IPS DF 4.7 (cell line): Measurements from ENCODE around the gene ZNF521.

Source experiments
- DNase-seq: peaks from one replicate; pipeline ENCODE4 v3.0.0-alpha.2; 2013; ENCODE audit warnings: low spot score; ENCODE audit errors: extremely low read depth

ZNF521 gene

DNA sequence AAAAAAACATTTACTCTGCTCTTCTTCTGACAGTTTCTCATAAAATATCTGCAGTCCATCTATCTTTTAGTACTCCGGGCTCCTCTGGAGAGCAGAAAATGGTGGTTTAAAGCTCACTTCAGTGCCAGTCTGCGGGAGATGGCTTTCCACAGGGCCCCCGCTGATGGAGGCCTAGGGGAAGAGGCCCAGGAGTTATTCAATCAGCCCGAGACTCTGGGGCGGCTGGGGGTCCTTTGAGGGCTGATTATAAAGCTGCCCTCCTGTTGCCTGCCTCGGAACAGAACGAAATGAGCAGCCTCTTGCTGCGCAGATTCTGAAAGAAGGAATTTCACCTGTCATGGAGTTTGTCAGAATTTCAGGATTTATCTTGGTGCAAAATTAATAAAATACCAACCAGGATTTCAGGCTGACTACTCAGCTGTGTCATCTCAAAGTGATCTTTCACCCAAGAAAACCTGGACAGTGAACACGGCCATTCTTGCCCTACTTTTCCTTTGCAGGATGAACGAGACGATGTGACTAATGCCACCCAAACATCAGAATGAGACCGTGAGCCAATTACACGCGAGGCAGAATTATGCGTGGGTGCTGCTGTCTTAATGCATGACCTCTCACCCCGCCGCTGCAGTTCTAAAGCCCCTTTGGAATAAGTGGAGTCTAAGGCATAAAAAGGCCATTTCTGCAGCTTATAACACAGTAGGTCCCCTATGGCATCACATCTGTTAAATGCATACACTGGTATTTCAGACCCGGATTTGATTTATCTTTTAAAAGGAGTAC lies 273.8 kb downstream of the ZNF521 start:
- no peak for DNase-seq

DNA sequence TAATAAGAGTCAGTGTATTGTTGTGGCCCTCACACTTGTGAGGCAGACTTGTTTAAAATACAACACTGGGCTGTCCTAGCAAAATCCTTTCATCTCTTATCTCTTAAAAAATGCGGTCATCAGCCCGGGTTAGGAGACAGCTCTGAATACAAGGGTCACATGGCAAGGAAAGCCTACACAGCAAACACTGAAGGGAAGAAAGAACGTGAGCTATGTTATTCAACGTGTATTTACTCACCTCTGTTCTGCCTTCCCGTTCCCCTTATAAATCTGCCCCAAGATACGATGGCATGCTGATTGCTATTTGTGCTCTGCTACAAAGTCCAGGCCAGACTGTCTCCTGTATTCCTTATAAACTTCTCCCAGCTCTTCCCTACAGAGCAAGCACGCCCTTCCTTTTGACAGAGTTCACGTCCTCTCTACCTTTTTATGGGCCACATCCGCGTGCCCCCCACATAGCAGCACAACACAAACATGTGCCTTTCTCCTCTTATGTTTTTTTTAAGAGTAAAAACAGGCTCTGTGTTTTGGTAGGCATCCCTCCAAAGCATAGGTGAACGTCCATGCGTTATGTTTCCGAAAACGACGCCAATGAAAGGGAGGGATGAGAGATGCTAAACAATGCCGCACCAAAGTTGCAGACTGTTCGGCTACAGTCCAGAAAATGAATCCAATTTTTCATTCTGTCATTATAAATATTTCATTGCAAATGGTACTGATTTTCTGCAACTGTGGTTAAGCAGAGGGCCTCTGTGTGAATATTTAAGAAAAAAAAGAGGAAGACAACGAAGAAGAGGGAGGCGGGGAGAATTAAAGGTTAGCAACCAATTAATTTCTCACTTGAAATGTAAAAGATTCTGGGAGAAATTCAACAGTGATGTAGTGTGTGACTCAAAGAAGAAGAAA lies 274.7 kb downstream of the ZNF521 start:
- DNase-seq: no peak

DNA sequence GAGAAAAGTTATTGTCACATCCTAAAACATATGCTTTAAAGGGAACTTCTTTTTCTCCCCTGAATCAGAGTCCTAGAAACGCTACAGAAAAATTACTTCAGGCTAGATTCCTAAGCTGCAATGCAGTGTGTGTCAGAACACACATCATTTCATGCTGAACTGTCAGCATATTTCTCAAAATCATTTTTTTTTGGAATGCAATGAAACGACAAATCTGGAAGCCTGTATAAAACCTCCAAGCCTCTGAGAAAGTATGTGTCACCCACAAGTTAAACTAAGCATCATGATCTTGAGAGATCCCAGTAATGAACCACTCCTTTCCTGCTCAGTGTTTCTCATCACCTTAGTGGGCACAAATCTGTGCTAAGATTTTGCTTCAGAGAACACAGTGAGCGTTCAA lies 276.2 kb downstream of the ZNF521 start:
- DNase-seq: no peak

GRCh38 chr18:25075331-25075730 lies 276.6 kb downstream of the ZNF521 start:
- no peak for DNase-seq

- no peak for DNase-seq
These were observed 277.0 kb downstream of the ZNF521 start for GRCh38 chr18:25074925-25075324.

- no peak for DNase-seq
These were observed 279.8 kb downstream of the ZNF521 start for GRCh38 chr18:25072205-25072604.

GRCh38 chr18:25067275-25068025 lies 284.5 kb downstream of the ZNF521 start:
- no peak for DNase-seq

GRCh38 chr18:25066516-25066915 lies 285.4 kb downstream of the ZNF521 start:
- no peak for DNase-seq

GRCh38 chr18:25062720-25063119 lies 289.2 kb downstream of the ZNF521 start:
- no peak for DNase-seq

GRCh38 chr18:25061395-25061794 lies 290.6 kb downstream of the ZNF521 start:
- DNase-seq: no peak

DNA sequence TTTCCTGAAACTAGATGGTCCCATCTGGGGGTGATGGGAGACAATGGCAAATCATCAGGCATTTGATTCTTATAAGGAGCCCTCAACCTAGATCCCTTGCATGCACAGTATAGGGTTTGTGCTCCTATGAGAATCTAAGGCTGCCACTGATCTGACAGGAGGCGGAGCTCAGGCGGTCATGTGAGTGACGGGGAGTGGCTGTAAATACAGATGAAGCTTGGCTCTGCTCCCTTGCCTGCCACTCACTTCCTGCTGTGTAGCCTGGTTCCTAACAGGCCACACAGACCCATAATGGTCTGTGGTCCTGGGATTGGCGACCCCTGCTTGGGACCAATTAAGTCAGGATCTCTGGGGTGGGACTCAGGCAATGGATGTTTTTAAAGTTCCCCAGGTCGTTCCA lies 293.4 kb downstream of the ZNF521 start:
- DNase-seq: no peak

DNA sequence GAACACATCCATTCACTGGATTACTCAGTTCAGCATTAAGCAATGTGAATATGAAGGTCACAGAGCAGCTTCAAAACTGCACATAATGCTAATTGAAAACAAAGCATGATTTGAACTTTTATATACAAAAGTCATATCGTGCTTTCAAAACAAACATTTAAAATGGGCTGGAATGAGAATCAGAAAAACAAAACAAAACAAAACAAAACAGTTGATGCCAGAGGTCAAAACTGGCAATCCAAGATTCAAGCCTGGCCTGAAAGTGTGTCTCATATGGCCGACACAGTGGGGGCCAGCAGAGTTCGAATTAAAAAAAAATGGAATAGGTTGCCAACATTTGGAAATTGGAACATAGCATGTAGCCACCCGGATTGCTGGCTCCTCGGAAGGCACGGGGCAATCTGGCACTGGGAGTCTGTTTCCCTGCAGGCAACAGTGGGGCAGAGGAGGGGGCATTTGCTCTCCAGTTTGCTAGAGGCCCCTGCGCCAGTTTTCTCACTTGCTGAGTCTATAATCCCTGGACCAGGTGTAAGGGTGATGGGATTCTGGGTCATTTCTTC lies 294.4 kb downstream of the ZNF521 start:
- no peak for DNase-seq

GRCh38 chr18:25056429-25056828 lies 295.5 kb downstream of the ZNF521 start:
- DNase-seq: no peak

DNA sequence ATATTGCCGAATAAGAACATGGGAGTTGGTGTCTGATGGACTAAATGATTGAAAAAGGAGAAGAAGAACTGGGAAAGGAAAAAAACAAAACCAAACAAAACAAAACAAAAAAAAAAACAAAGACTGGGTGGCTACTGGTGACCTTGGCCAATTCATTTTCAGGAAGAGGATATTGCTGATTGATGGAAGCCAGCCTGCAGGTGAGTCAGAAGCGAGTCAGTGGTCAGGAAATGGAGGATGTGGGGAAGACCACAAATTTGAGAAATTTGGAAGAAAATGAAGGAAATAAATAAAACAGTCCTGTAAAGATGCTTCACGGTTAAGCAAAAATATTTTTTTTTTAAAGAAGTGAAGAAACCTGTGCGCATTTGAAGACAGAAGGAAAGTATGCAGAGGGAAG lies 296.9 kb downstream of the ZNF521 start:
- DNase-seq: no peak

DNA sequence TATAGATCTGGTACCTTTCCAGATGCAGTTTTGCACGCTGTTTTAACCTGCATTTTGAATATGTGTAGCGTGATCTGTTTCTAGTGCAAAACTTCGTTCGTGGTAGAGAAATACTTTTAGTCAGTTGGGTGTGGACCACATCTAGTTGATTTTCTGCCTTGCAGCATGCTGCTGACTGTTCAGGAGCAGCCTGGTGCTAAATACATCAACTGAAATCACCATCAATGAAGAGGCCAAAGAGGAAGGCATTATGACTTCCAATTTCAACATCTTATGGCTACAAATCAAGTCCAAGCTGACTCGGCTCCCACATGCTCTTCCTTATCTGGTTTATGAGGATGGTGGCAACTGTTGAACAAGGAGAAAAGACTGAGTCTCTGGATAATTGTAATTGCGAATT lies 298.5 kb downstream of the ZNF521 start:
- no peak for DNase-seq

GRCh38 chr18:25052511-25052921 lies 299.4 kb downstream of the ZNF521 start:
- no peak for DNase-seq

DNA sequence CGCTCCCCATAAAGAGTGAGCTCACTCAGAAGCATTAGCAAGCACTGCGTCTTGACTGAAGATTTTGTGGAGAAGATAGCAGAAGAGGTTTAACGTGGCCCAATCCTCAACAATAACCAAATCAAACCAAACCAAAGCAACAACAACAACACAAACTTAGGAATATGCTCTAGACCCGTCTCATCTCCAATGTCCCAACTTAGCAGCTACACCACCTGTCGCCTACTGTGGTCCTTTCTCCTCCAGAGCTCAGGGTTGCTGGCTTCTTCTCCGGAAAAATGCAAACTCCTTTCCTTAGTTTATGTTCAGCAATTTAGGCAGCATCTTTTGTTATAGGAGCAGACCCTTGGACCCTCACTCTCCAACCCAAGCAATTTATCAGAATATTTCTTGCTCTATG lies 301.4 kb downstream of the ZNF521 start:
- no peak for DNase-seq

DNA sequence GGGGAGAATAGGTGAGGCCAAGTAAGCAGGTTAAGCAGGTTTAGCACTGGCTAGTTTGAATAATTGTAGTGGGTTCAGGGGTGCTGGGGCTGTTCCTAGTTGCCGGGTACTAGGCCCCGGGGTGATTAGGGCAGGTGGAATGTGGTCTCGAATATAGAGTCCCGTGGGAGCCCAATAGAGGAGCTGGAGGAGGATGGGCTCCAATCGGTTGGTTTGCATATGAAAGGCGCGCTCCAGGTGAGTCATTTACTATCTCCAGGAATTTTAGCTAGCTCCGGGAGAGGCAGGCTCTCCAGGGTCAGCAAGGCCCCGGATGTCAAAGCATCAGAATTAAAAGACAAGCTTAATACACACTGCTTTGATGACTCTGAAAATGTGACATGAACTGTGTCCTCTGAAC lies 304.0 kb downstream of the ZNF521 start:
- peak; percentile 56 for DNase-seq

DNA sequence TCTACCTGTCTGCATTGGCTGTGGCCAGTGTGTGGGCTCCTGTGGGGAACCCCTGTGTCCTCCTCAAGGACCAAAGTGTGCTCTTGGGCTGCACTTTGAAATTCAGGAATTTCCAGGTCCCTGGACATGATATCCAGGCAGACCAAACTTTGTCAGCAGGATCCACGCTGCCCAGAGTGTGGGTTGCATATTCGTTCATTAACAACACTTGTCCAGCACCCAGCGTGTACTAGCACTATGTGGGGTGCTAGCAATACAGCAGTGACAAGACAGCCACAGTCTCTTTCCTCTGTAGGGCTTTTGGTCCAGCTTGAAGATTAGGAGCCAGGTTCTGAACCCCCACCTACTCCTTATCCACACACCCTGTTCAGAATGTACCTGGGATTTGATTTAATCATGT lies 304.5 kb downstream of the ZNF521 start:
- DNase-seq: no peak

DNA sequence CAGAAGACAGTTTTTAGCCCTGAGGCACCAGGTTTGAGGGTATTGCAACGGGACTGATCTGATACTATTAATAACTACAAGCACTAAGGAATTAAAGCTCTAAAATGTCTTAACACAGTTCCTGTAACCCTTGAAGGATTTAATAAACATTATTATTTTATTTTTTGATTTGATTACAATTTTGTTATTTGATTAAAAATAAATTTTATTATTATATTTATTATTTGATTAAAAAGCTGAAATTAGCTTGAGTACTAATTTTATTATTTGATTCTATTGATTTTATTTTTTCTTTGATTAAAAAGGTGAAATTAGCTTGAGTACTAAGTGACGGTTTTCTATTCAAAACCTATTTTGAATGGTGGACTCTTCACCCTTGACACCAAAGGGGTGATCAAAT lies 307.3 kb downstream of the ZNF521 start:
- DNase-seq: no peak

DNA sequence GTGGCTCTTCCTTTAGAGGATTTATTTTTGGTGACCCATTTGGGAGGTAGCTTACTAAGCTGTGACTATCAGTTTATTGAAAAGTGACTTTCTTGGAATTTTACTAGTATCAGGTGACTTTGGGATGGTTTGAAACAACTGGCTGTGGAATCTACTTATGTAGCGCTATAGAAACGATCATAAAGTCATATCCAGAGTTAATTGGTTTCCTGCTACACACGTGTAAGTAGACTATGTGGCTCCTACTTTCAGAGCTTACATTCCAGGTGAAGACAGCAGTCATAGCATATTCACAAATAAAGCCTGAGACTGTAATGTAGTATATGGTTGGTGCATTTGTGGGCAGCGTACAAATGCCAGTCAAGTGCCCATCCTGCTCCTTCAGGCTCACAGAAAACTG lies 308.9 kb downstream of the ZNF521 start:
- no peak for DNase-seq

GRCh38 chr18:25042641-25043051 lies 309.3 kb downstream of the ZNF521 start:
- no peak for DNase-seq
